A673 (cell line): Measurements from ENCODE around the gene ACOT7. TPM values are rescaled to one million over a fixed set of nuclear protein-coding genes. Genes with fewer than 3 reads are reported as not detected.

Source experiments
- BruUV-seq: library from RNA; stranded (reverse); fragments of 400-500 nt; replicated peaks from 2 replicates; lab custom pipeline; 2021; lab: Mats Ljungman, UMichigan
- CTCF ChIA-PET: fragments of 300-600 bp; sonication (Branson Sonifier 250); formaldehyde crosslinking; loops from one replicate; lab custom pipeline; 2022; ENCODE audit warnings: antibody characterized with exemption; lab: Charles Lee
- POLR2A ChIA-PET: fragments of 300-600 bp; sonication (Branson Sonifier 250); formaldehyde crosslinking; loops from one replicate; lab custom pipeline; 2022; ENCODE audit warnings: antibody characterized with exemption; ENCODE audit not compliant: low non-redundant PET; lab: Charles Lee
- DNase-seq: peaks from one replicate; pipeline ENCODE4 v3.0.0-alpha.2; 2015; ENCODE audit warnings: low spot score
- H3K27ac ChIP-seq: fragments of 200-600 bp; sonication (generic); 2 replicates; pipeline ENCODE4 v1.5.1; 2016; ENCODE audit warnings: mixed run types, low read depth, mild to moderate bottlenecking, mixed read lengths, antibody characterized with exemption, low read length; ENCODE audit not compliant: poor library complexity, severe bottlenecking
- H3K27me3 ChIP-seq: fragments of 200-600 bp; sonication (generic); replicated peaks from 2 replicates; pipeline ENCODE4 v1.6.1; 2017; ENCODE audit warnings: mixed run types, low read depth, mild to moderate bottlenecking, mixed read lengths, antibody characterized with exemption, low read length; ENCODE audit not compliant: insufficient read depth, poor library complexity
- H3K36me3 ChIP-seq: fragments of 200-600 bp; sonication (generic); 2 replicates; pipeline ENCODE4 v1.6.1; 2016; ENCODE audit warnings: mixed run types, mild to moderate bottlenecking, mixed read lengths, antibody characterized with exemption, low read length; ENCODE audit not compliant: insufficient read depth, poor library complexity, severe bottlenecking
- H3K4me1 ChIP-seq: fragments of 200-600 bp; sonication (generic); 2 replicates; pipeline ENCODE4 v1.6.1; 2017; ENCODE audit warnings: mixed run types, mild to moderate bottlenecking, mixed read lengths, antibody characterized with exemption, low read length; ENCODE audit not compliant: insufficient read depth, poor library complexity, severe bottlenecking
- H3K4me3 ChIP-seq: fragments of 200-600 bp; sonication (generic); 2 replicates; pipeline ENCODE4 v1.5.1; 2016; ENCODE audit warnings: low read depth, mixed run types, mild to moderate bottlenecking, mixed read lengths, low read length; ENCODE audit not compliant: poor library complexity, severe bottlenecking
- H3K9me3 ChIP-seq: fragments of 200-600 bp; sonication (generic); 2 replicates; pipeline ENCODE4 v1.6.1; 2016; ENCODE audit warnings: mixed run types, low read depth, mild to moderate bottlenecking, mixed read lengths, antibody characterized with exemption, low read length; ENCODE audit not compliant: poor library complexity, severe bottlenecking
- CTCF ChIP-seq: fragments of 300-800, 200-600 bp; sonication (generic); conservative IDR thresholded peaks from 2 replicates; pipeline ENCODE4 v1.5.1; 2017; ENCODE audit warnings: low read depth, mild to moderate bottlenecking, antibody characterized with exemption, low read length, moderate library complexity, mixed read lengths
- EZH2 ChIP-seq: fragments of 200-600 bp; sonication (generic); IDR thresholded peaks from 2 replicates; pipeline ENCODE4 v1.6.1; 2017; ENCODE audit warnings: borderline replicate concordance, low read depth, mild to moderate bottlenecking, mixed read lengths, antibody characterized with exemption, low read length; ENCODE audit not compliant: poor library complexity, severe bottlenecking
- intact Hi-C: fragments of 100-400 bp; cut with micrococcal nuclease; formaldehyde crosslinking; loops from one replicate; pipeline ENCODE4 v1.10.0; 2022; ENCODE audit not compliant: unreplicated experiment
- total RNA-seq: library from RNA; stranded (reverse); gene quantifications from 2 replicates; pipeline ENCODE4 v1.2.3, GENCODE V29; 2021

ACOT7 gene
- total RNA-seq, 1 experiment from 2014 or later, result 132 TPM

DNA sequence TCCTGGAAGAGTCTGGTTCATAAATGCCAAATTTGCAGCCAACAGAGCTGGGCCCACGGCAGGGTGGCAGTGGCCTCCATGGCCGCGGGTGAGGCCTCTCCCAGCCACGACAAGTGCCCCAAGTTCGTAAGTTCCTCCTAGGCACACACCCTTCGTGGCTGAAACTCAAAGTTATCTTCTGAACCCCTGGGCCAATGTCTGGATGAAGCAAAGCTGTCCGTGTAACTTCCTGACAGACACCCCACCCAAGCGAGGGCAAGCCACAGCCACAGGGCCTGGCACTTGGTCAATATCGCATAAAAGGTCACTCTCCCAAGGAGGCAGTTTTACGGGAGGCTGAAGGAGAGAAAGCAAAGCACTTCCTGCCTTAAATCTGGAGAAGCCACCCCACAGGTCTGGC lies 104.9 kb downstream of the ACOT7 start:
- Histone ChIP-seq H3K36me3 (no peaks in the 10 kb centered on the region), H3K27ac (no peak overlapping the region), H3K9me3 (no peaks in the 10 kb centered on the region), H3K27me3 (no peaks in the 10 kb centered on the region), H3K4me3 (no peak overlapping the region), H3K4me1 (no peaks in the 10 kb centered on the region)
- POLR2A ChIA-PET, result no interaction called here
- no peak for TF ChIP-seq CTCF
- no peak for TF ChIP-seq EZH2
- CTCF ChIA-PET, result no interaction called here
- no TSS peak for BruUV-seq
- no peak for DNase-seq
- intact Hi-C loops, result no loop called here

DNA sequence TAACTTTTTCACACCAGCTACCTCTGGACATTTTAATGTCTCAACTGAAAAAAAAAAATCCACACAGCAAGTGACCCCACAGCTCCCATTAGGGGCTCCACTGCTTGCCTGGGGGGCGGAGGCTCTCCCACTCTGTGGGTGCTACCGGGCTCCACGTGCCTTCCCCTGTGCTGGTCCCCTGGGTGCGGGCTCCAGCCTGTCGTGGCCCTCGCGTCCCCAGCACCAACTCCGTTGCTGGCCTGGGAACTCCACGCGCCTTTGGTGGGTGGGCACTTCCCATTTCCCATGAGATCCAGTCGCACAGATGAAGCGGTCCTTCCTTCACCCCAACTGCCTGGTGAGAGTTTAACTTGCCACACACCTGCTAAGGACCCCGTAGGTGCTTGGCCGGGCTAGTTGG lies 105.5 kb downstream of the ACOT7 start:
- H3K4me3 ChIP-seq, result no peak overlapping the region
- H3K36me3 ChIP-seq, result no peaks in the 10 kb centered on the region
- no peaks in the 10 kb centered on the region for H3K4me1 ChIP-seq
- H3K27me3 ChIP-seq, result no peaks in the 10 kb centered on the region
- CTCF ChIA-PET, result interaction anchor here (0.6 kb wide), 1 partner anchor 150 kb away, joined by 3 read pairs; no protein-coding TSS in a partner anchor
- no peak for DNase-seq
- intact Hi-C loops, result no loop called here
- no TSS peak for BruUV-seq
- no peak overlapping the region for H3K27ac ChIP-seq
- TF ChIP-seq EZH2 (no peak), CTCF (no peak)
- H3K9me3 ChIP-seq, result no peaks in the 10 kb centered on the region
- POLR2A ChIA-PET, result no interaction called here

- no peak for DNase-seq
- intact Hi-C loops, result no loop called here
- BruUV-seq, result no TSS peak
- Histone ChIP-seq H3K27ac (no peak overlapping the region), H3K9me3 (no peaks in the 10 kb centered on the region), H3K36me3 (no peaks in the 10 kb centered on the region), H3K27me3 (no peaks in the 10 kb centered on the region), H3K4me1 (no peaks in the 10 kb centered on the region), H3K4me3 (no peak overlapping the region)
- CTCF ChIA-PET, result interaction anchor here (0.6 kb wide), 1 partner anchor 150 kb away, joined by 3 read pairs; no protein-coding TSS in a partner anchor
- TF ChIP-seq EZH2 (no peak), CTCF (no peak)
- POLR2A ChIA-PET, result no interaction called here
Observed at GRCh38 chr1:6287431-6287886, 106.1 kb downstream of the ACOT7 start.
